ENCODE results near the gene ZC3H4. TPM values are rescaled to one million over a fixed set of nuclear protein-coding genes. Genes with fewer than 3 reads are reported as not detected.
A peak's percentile ranks its signal among the peaks of the same experiment; 100 is the strongest.

ZC3H4 gene
- total RNA-seq, 1 experiment from 2014 or later = 105 TPM

DNA sequence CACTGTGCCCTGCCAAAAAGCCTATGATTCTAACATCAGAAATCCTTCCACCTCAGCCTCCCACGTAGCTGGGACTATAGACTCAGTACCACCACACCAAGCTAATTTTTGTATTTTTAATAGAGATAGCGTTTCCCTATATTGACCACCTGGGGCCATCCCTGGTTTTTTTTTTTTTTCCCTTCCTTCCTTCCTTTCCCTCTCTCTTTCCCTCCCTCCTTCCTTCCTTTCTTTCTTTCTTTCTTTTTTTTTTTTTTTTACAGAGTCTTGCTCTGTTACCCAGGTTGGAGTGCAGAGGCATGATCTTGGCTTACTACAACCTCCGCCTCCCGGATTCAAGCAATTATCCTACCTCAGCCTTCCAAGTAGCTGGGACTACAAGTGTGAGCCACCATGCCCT, 16.0 kb upstream of the ZC3H4 start:
- no CpG with 5 or more reads among the region's 4 CpGs for WGBS (ENCODE audit: extremely low coverage, insufficient read length, low lambda C conversion rate)
- peaks cover 32% of the 10 kb centered on the region; the same call in 1 of the 2 replicates for H3K79me2 ChIP-seq (ENCODE audit: insufficient read depth, low read length)

More for the DNA sequence above, 16.0 kb upstream of the ZC3H4 start:
- no peak overlapping the region for H3K14ac ChIP-seq (ENCODE audit: insufficient read depth, low read length)
- no peak overlapping the region for H4K91ac ChIP-seq (ENCODE audit: insufficient read length, low read depth, low read length)
- no peak for DNase-seq
- no peak overlapping the region for H3K27ac Mint-ChIP-seq
- no peak overlapping the region for H2BK120ac ChIP-seq (ENCODE audit: low read depth, low read length, poor library complexity, severe bottlenecking)
- H2BK20ac ChIP-seq (ENCODE audit: low read depth, low read length, poor library complexity, severe bottlenecking) = no peak overlapping the region
- H3K9me3 Mint-ChIP-seq = peaks cover 3 to 8% of the 10 kb centered on the region in 2 experiments; a peak in 3 of 5 replicates
- H3K4ac ChIP-seq (ENCODE audit: low read depth, low read length) = no peak overlapping the region
- H4K8ac ChIP-seq (replicated peaks; ENCODE audit: insufficient read length, low read depth, low read length) = no peak overlapping the region
- H2AK5ac ChIP-seq (ENCODE audit: insufficient read length, low read length) = no peak overlapping the region
- H3K9me3 ChIP-seq (ENCODE audit: control insufficient read depth, low read depth, low read length) = no peaks in the 10 kb centered on the region
- H2BK12ac ChIP-seq (ENCODE audit: insufficient read length, low read depth, low read length) = no peak overlapping the region
- no peak overlapping the region for H3K27ac ChIP-seq (ENCODE audit: insufficient read length, low read depth, low read length)
- no peak overlapping the region for H3K9ac ChIP-seq (ENCODE audit: extremely low read depth, insufficient read length, low read length)
- no peak overlapping the region for H3K4me2 ChIP-seq (ENCODE audit: insufficient read depth, insufficient read length, low read length)
- H2BK15ac ChIP-seq (ENCODE audit: low read depth, low read length) = no peak overlapping the region
- no peak overlapping the region for H2AFZ ChIP-seq (ENCODE audit: low read length)
- no peak overlapping the region for H3T11ph ChIP-seq (ENCODE audit: low read length)
- no peak overlapping the region for H3K56ac ChIP-seq (ENCODE audit: insufficient read length, low read depth, low read length)
- peaks cover 2% of the 10 kb centered on the region; the same call in 1 of the 2 replicates for H3K4me1 ChIP-seq (ENCODE audit: insufficient read depth, low read length)
- H3K23ac ChIP-seq (ENCODE audit: insufficient read length, low read depth, low read length) = no peak overlapping the region
- peak overlapping the region in 1 of 2 experiments; percentile 55; a peak in 1 of 5 replicates for H3K4me3 Mint-ChIP-seq
- no peak overlapping the region for H2BK5ac ChIP-seq (ENCODE audit: insufficient read length, low read length)
- peaks cover 23 to 39% (median 28%) of the 10 kb centered on the region in 3 experiments for H3K36me3 Mint-ChIP-seq (ENCODE audit: insufficient read depth in 1 of 3, low read depth in 3 of 3)
- H3K27me3 Mint-ChIP-seq (ENCODE audit: low read depth) = no peaks in the 10 kb centered on the region
- no peaks in the 10 kb centered on the region for H4K20me1 ChIP-seq (ENCODE audit: control insufficient read depth, insufficient read depth, insufficient read length)
- no peak overlapping the region for H3K18ac ChIP-seq (ENCODE audit: insufficient read length, low read depth, low read length)
- no peak overlapping the region for H4K5ac ChIP-seq (ENCODE audit: insufficient read length, low read depth, low read length)
- no peaks in the 10 kb centered on the region for H3K23me2 ChIP-seq (ENCODE audit: insufficient read length, low read depth, low read length, poor library complexity, severe bottlenecking)
- H3K79me1 ChIP-seq (ENCODE audit: insufficient read depth, low read depth, low read length, poor library complexity, severe bottlenecking) = no peaks in the 10 kb centered on the region
- no peaks in the 10 kb centered on the region for H3K27me3 ChIP-seq (ENCODE audit: insufficient read depth, low read length)
- peaks cover 29 to 40% of the 10 kb centered on the region in 2 experiments for H3K4me1 Mint-ChIP-seq
- no peak for TF ChIP-seq CTCF (conservative IDR thresholded peaks at IDR 0.05)

Data from H9 (cell line).